Uterus (tissue), 4 donors: Measurements from ENCODE around the gene SLC7A14. TPM values are rescaled to one million over a fixed set of nuclear protein-coding genes. Genes with fewer than 3 reads are reported as not detected.

Experiments
- DNase-seq, 2 donors: peaks; one replicate each; pipeline ENCODE4 v3.0.0-alpha.2; 2019 to 2020
- H3K27ac ChIP-seq, 2 donors: fragments of 200-600 bp; sonication (generic); 1 replicate in 1 of 2; 2 replicates in 1 of 2; pipeline ENCODE4 v1.5.1; 2016 to 2018
- H3K27me3 ChIP-seq, 2 donors: fragments of 200-600 bp; sonication (generic); one replicate each; pipeline ENCODE4 v1.5.1; 2018 to 2019; ENCODE audit warnings: control low read depth in 1 of 2
- H3K36me3 ChIP-seq, 2 donors: fragments of 200-600 bp; sonication (generic); one replicate each; pipeline ENCODE4 v1.5.1; 2019; ENCODE audit warnings: control low read depth in 1 of 2
- H3K4me1 ChIP-seq, 2 donors: fragments of 200-600 bp; sonication (generic); one replicate each; pipeline ENCODE4 v1.5.1; 2018 to 2019; ENCODE audit warnings: control low read depth in 1 of 2
- H3K4me3 ChIP-seq, 2 donors: fragments of 200-600 bp; sonication (generic); 1 replicate in 1 of 2; 2 replicates in 1 of 2; pipeline ENCODE4 v1.5.1; 2018 to 2019; ENCODE audit warnings: mild to moderate bottlenecking in 1 of 2
- H3K9me3 ChIP-seq, 2 donors: fragments of 200-600 bp; sonication (generic); one replicate each; pipeline ENCODE4 v1.5.1; 2019; ENCODE audit warnings: control low read depth in 1 of 2
- CTCF ChIP-seq, 4 experiments: fragments of 200-600 bp in 2 of 4; fragments of 450-650 bp in 2 of 4; sonication (generic) in 2 of 4; IDR thresholded peaks; one replicate each; pipeline ENCODE4 v1.5.1; 2016 to 2019; ENCODE audit warnings: antibody characterized with exemption in 4 of 4, mild to moderate bottlenecking in 2 of 4, moderate library complexity in 1 of 4
- POLR2A ChIP-seq, 2 donors: fragments of 450-650 bp; IDR thresholded peaks; one replicate each; pipeline ENCODE4 v1.6.1; 2016; ENCODE audit warnings: antibody characterized with exemption in 2 of 2, mild to moderate bottlenecking in 1 of 2, moderate library complexity in 1 of 2
- intact Hi-C: fragments of 100-400 bp; cut with DNase I; formaldehyde crosslinking; loops from one replicate; pipeline ENCODE4 v1.15.1; 2023; ENCODE audit warnings: low total_unique reads
- total RNA-seq, 4 donors: library from RNA; depleted of rRNA in 3 of 4; stranded (reverse); fragments of >200 nt in 3 of 4; gene quantifications; one replicate each; pipeline versions ENCODE4 v1.1.0 to v1.2.4, GENCODE V29; 2014 to 2023
- donor health status: DM: yes; HTN: yes; CAD: no.

The SLC7A14 gene
- total RNA-seq, 4 donors from 2014 or later: 0.55 TPM; not detected in 3

- TF ChIP-seq CTCF (IDR thresholded peaks at IDR 0.05) (no peak), POLR2A (IDR thresholded peaks at IDR 0.05) (no peak)
- intact Hi-C loops: no loop called here
- Histone ChIP-seq H3K27me3 (no peaks in the 10 kb centered on the region), H3K4me1 (peaks cover 0 to 3% of the 10 kb centered on the region in 2 donors), H3K4me3 (no peak overlapping the region), H3K36me3 (no peaks in the 10 kb centered on the region), H3K9me3 (no peaks in the 10 kb centered on the region), H3K27ac (no peak overlapping the region)
- DNase-seq: no peak
Measured at GRCh38 chr3:170477395-170477794, 108.5 kb downstream of the SLC7A14 start.

GRCh38 chr3:170476291-170476690 is 109.6 kb downstream of the SLC7A14 start:
- intact Hi-C loops: no loop called here
- Histone ChIP-seq H3K9me3 (no peaks in the 10 kb centered on the region), H3K36me3 (no peaks in the 10 kb centered on the region), H3K27me3 (no peaks in the 10 kb centered on the region), H3K4me3 (no peak overlapping the region), H3K27ac (no peak overlapping the region), H3K4me1 (peaks cover 0 to 3% of the 10 kb centered on the region in 2 donors)
- no peak for TF ChIP-seq POLR2A (IDR thresholded peaks at IDR 0.05)
- DNase-seq: no peak

- intact Hi-C loops: no loop called here
- H3K9me3 ChIP-seq: no peaks in the 10 kb centered on the region
- no peak for TF ChIP-seq POLR2A (IDR thresholded peaks at IDR 0.05)
- TF ChIP-seq CTCF (IDR thresholded peaks at IDR 0.05): no peak
- H3K4me1 ChIP-seq: peaks cover 0 to 3% of the 10 kb centered on the region in 2 donors
- peak overlapping the region; percentile 53 to 68 for H3K27ac ChIP-seq
- DNase-seq: no peak
- H3K36me3 ChIP-seq: no peaks in the 10 kb centered on the region
- H3K4me3 ChIP-seq: no peak overlapping the region
- H3K27me3 ChIP-seq: no peaks in the 10 kb centered on the region
Measured at GRCh38 chr3:170475092-170475685, 110.7 kb downstream of the SLC7A14 start.

- H3K9me3 ChIP-seq: no peaks in the 10 kb centered on the region
- peaks cover 7 to 10% of the 10 kb centered on the region in 2 donors for H3K4me1 ChIP-seq
- no peak for DNase-seq
- H3K36me3 ChIP-seq: no peaks in the 10 kb centered on the region
- TF ChIP-seq CTCF (IDR thresholded peaks at IDR 0.05) (no peak), POLR2A (IDR thresholded peaks at IDR 0.05) (no peak)
- H3K27me3 ChIP-seq: no peaks in the 10 kb centered on the region
- intact Hi-C loops: no loop called here
- no peak overlapping the region for H3K27ac ChIP-seq
- no peak overlapping the region for H3K4me3 ChIP-seq
Measured at GRCh38 chr3:170473358-170473757, 112.5 kb downstream of the SLC7A14 start.

- Histone ChIP-seq H3K4me1 (peaks cover 7 to 13% of the 10 kb centered on the region in 2 donors), H3K9me3 (no peaks in the 10 kb centered on the region), H3K36me3 (no peaks in the 10 kb centered on the region), H3K27me3 (no peaks in the 10 kb centered on the region), H3K4me3 (no peak overlapping the region), H3K27ac (peak overlapping the region; percentile 78 to 82)
- TF ChIP-seq POLR2A (IDR thresholded peaks at IDR 0.05) (no peak), CTCF (IDR thresholded peaks at IDR 0.05) (no peak)
- no peak for DNase-seq
- intact Hi-C loops: no loop called here
Measured at GRCh38 chr3:170471149-170471548, 114.7 kb downstream of the SLC7A14 start.
